HG03039 (cell line): ENCODE measurements around the gene GRIA2.
"Not testable (repeated sequence)": the region's sequence is repeated elsewhere in the genome, so short reads cannot be mapped to it uniquely, and the experiment has no call there.

ENCODE experiments used
- ATAC-seq: cut with Tn5 transposase; IDR thresholded peaks from one replicate; pipeline ENCODE4 v1.9.1; 2021; ENCODE audit warnings: mild to moderate bottlenecking, moderate library complexity; ENCODE audit not compliant: unreplicated experiment

The GRIA2 gene

GRCh38 chr4:157246964-157247363 is 26.4 kb downstream of the GRIA2 start:
- no peak for ATAC-seq

- not testable (repeated sequence) for ATAC-seq
Measured at GRCh38 chr4:157258165-157258564, 37.6 kb downstream of the GRIA2 start.

- no peak for ATAC-seq
Measured at GRCh38 chr4:157265281-157265680, 44.8 kb downstream of the GRIA2 start.

GRCh38 chr4:157270108-157270507 is 49.6 kb downstream of the GRIA2 start:
- ATAC-seq = no peak

- no peak for ATAC-seq
Measured at GRCh38 chr4:157270552-157270951, 50.0 kb downstream of the GRIA2 start.

GRCh38 chr4:157271166-157271869 is 50.8 kb downstream of the GRIA2 start:
- no peak for ATAC-seq

- ATAC-seq = no peak
Measured at GRCh38 chr4:157280673-157281072, 60.1 kb downstream of the GRIA2 start.

- ATAC-seq = no peak
Measured at GRCh38 chr4:157282019-157282418, 61.5 kb downstream of the GRIA2 start.

- no peak for ATAC-seq
Measured at GRCh38 chr4:157287445-157287844, 66.9 kb downstream of the GRIA2 start.

- no peak for ATAC-seq
Measured at GRCh38 chr4:157290622-157291021, 70.1 kb downstream of the GRIA2 start.

GRCh38 chr4:157291071-157291470 is 70.5 kb downstream of the GRIA2 start:
- no peak for ATAC-seq

- no peak for ATAC-seq
Measured at GRCh38 chr4:157293673-157294072, 73.1 kb downstream of the GRIA2 start.

- ATAC-seq = no peak
Measured at GRCh38 chr4:157294575-157294974, 74.0 kb downstream of the GRIA2 start.

GRCh38 chr4:157300701-157301100 is 80.2 kb downstream of the GRIA2 start:
- no peak for ATAC-seq

GRCh38 chr4:157303471-157303960 is 83.0 kb downstream of the GRIA2 start:
- no peak for ATAC-seq

GRCh38 chr4:157304769-157305168 is 84.2 kb downstream of the GRIA2 start:
- ATAC-seq = no peak

- ATAC-seq = no peak
Measured at GRCh38 chr4:157312702-157313101, 92.2 kb downstream of the GRIA2 start.

GRCh38 chr4:157314906-157315305 is 94.4 kb downstream of the GRIA2 start:
- ATAC-seq = no peak

- ATAC-seq = no peak
Measured at GRCh38 chr4:157315968-157316367, 95.4 kb downstream of the GRIA2 start.

- ATAC-seq = no peak
Measured at GRCh38 chr4:157320092-157320491, 99.6 kb downstream of the GRIA2 start.

GRCh38 chr4:157327666-157328065 is 107.1 kb downstream of the GRIA2 start:
- ATAC-seq = no peak

GRCh38 chr4:157357887-157358286 is 137.4 kb downstream of the GRIA2 start:
- no peak for ATAC-seq

- ATAC-seq = no peak
Measured at GRCh38 chr4:157358439-157358838, 137.9 kb downstream of the GRIA2 start.
